Measurements from ENCODE around the gene DNM3. TPM values are rescaled to one million over a fixed set of nuclear protein-coding genes. Genes with fewer than 3 reads are reported as not detected.

Gene DNM3
- total RNA-seq, 1 donor from 2014 or later, result 9.6 TPM

DNA sequence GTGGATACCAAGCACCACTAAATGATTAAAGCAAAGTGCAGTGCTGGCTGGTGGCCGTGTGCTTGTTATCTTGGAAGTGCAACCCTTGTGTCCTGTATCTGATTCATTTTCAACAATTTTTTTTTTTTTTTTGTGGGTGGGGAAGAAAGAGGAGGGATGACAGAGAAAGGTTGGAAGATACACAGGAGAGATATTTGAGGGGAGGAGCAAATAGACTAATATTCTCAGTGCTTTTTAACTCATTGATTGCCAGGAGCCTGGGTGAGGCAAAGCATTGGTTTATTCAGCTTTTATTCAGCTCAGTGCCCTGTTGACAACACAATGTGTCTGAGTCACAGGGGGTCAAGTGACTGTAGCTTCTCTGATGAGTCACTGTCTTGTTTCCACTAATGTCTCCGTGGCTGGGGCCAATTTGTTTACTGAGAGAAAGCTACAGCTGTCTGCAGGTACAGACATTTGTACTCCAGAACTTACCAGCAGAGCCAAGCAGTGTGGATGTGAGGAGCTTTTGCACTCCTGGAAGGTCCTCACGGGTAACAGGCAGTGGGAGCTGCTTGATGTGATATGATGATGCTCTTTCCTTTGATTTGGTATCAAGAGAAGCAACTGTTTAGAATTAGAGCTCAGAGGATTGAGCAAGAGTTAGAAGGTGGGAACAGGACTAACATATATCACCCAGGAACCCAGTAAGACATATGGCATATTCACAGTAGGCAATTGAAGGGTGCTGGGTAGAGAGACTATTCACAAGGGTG lies 23.6 kb upstream of the DNM3 start:
- TF ChIP-seq, protein P1, sequence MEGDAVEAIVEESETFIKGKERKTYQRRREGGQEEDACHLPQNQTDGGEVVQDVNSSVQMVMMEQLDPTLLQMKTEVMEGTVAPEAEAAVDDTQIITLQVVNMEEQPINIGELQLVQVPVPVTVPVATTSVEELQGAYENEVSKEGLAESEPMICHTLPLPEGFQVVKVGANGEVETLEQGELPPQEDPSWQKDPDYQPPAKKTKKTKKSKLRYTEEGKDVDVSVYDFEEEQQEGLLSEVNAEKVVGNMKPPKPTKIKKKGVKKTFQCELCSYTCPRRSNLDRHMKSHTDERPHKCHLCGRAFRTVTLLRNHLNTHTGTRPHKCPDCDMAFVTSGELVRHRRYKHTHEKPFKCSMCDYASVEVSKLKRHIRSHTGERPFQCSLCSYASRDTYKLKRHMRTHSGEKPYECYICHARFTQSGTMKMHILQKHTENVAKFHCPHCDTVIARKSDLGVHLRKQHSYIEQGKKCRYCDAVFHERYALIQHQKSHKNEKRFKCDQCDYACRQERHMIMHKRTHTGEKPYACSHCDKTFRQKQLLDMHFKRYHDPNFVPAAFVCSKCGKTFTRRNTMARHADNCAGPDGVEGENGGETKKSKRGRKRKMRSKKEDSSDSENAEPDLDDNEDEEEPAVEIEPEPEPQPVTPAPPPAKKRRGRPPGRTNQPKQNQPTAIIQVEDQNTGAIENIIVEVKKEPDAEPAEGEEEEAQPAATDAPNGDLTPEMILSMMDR (IDR thresholded peaks at IDR 0.05), result no peak
- Histone ChIP-seq H3K27ac (no peak overlapping the region), H3K4me1 (no peaks in the 10 kb centered on the region), H3K4me3 (no peak overlapping the region), H3K27me3 (no peaks in the 10 kb centered on the region), H3K9me3 (no peaks in the 10 kb centered on the region), H3K36me3 (no peaks in the 10 kb centered on the region)
- intact Hi-C loops (cut with DNase I), result no loop called here
- DNase-seq (ENCODE audit: low spot score in 2 of 2), result no peak

DNA sequence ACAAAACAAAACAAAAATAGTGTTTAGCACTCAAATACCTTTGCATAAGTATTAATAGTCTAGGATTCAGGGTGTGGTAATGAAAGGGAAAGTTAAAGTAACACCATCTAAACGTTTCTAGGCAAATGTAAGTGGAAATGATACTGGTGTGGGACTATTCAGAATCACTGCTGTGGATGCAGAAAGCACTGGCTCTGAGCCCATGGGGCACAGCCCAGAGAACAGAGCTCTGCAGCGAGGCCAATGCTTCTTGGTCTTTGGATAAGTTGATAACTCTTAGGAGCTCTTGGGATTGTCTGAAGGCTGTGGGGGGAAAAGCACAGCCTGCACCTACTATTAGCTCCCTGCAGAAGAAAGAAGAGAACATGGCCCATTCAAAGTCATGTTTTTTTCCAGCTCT lies 21.4 kb upstream of the DNM3 start:
- H3K4me3 ChIP-seq, result no peak overlapping the region
- TF ChIP-seq, protein P1 (IDR thresholded peaks at IDR 0.05), result no peak
- no peaks in the 10 kb centered on the region for H3K4me1 ChIP-seq
- no peak overlapping the region for H3K27ac ChIP-seq
- intact Hi-C loops (cut with DNase I), result no loop called here
- no peaks in the 10 kb centered on the region for H3K36me3 ChIP-seq
- no peaks in the 10 kb centered on the region for H3K9me3 ChIP-seq
- DNase-seq (ENCODE audit: low spot score in 2 of 2), result no peak
- no peaks in the 10 kb centered on the region for H3K27me3 ChIP-seq

DNA sequence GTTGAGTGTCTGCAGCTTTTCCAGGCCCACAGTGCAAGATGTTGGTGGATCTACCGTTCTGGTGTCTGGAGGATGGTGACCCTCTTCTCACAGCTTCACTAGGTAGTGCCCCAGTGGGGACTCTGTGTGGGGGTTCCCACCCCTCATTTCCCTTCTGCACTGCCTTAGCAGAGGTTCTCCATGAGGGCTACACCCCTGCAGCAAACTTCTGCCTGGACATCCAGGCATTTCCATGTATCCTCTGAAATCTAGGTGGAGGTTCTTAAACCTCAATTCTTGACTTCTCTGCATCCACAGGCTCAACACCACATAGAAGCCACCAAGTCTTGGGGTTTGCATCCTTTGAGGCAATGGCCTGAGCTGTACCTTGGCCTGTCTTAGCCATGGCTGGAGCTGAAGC lies 14.3 kb upstream of the DNM3 start:
- no peaks in the 10 kb centered on the region for H3K4me1 ChIP-seq
- no peaks in the 10 kb centered on the region for H3K27me3 ChIP-seq
- no peak overlapping the region for H3K27ac ChIP-seq
- no peaks in the 10 kb centered on the region for H3K36me3 ChIP-seq
- TF ChIP-seq, protein P1 (IDR thresholded peaks at IDR 0.05), result no peak
- DNase-seq (ENCODE audit: low spot score in 2 of 2), result no peak
- intact Hi-C loops (cut with DNase I), result no loop called here
- H3K9me3 ChIP-seq, result no peaks in the 10 kb centered on the region
- no peak overlapping the region for H3K4me3 ChIP-seq

DNA sequence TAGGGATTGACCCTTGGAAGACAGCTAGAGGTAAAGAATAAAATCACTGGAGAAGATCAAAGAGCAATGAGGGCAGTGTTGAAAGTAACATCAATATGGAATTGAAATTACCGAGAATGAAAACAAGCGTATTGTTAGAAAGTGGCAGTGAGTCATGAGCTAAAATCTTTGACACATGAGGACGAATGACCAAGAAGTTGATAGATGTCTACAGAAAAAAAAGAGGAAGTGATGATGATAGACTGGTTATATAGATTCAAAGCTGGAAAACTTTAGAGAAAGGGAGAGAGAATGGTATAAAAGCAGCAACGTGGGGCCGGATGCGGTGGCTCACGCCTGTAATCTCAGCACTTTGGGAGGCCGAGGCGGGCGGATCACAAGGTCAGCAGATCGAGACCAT lies 12.5 kb upstream of the DNM3 start:
- H3K4me1 ChIP-seq, result no peaks in the 10 kb centered on the region
- no peak overlapping the region for H3K27ac ChIP-seq
- no peaks in the 10 kb centered on the region for H3K27me3 ChIP-seq
- TF ChIP-seq, protein P1 (IDR thresholded peaks at IDR 0.05), result no peak
- intact Hi-C loops (cut with DNase I), result no loop called here
- DNase-seq (ENCODE audit: low spot score in 2 of 2), result no peak
- no peaks in the 10 kb centered on the region for H3K36me3 ChIP-seq
- H3K4me3 ChIP-seq, result no peak overlapping the region
- H3K9me3 ChIP-seq, result no peaks in the 10 kb centered on the region

DNA sequence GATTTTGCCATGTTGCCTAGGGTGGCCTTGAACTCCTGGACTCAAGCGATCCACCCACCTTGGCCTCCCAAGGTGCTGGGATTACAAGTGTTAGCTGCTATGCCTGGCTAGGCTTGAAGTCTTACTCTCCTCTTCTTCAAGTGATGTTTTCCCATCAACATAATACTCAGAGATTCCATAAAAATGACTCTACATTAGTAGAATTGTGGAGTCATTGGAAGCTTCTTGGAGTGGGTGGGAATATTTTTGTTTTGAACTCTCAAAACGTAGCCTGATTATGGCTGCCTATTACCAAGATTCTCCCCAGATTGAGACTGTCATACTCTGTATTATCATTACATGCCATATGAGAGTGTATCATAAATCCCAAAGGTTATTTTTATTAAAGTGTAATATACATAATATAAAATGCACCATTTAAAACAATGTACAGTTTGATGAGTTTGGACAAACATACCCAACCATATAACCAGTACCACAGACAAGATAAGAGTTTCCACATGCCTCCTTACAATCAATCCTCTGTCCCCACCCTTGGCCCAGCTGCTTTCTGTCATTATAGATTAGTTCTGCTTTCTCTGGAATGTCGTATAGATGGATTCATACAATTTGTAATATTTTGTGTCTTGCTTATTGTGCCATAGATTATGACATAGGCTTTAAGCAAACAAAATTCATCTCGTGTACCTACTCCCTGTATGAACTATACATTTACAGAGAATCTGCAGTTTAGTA lies 8.0 kb upstream of the DNM3 start:
- no peak overlapping the region for H3K4me3 ChIP-seq
- H3K36me3 ChIP-seq, result no peaks in the 10 kb centered on the region
- DNase-seq (ENCODE audit: low spot score in 2 of 2), result no peak
- no peaks in the 10 kb centered on the region for H3K27me3 ChIP-seq
- no peaks in the 10 kb centered on the region for H3K4me1 ChIP-seq
- TF ChIP-seq, protein P1 (IDR thresholded peaks at IDR 0.05), result no peak
- no peaks in the 10 kb centered on the region for H3K9me3 ChIP-seq
- intact Hi-C loops (cut with DNase I), result no loop called here
- no peak overlapping the region for H3K27ac ChIP-seq

Measured in ascending aorta (tissue), 2 donors.